GM21529 (cell line): Measurements from ENCODE around the gene KRTAP6-3.

ENCODE experiments used
- ATAC-seq: cut with Tn5 transposase; IDR thresholded peaks from one replicate; pipeline ENCODE4 v1.9.1; 2021; ENCODE audit not compliant: unreplicated experiment

The KRTAP6-3 gene

GRCh38 chr21:30625449-30626165, 33.4 kb downstream of the KRTAP6-3 start:
- ATAC-seq, result no peak

- ATAC-seq, result no peak
Observed at GRCh38 chr21:30628109-30628508, 35.9 kb downstream of the KRTAP6-3 start.

- no peak for ATAC-seq
Observed at GRCh38 chr21:30629200-30629599, 37.0 kb downstream of the KRTAP6-3 start.

GRCh38 chr21:30634906-30635305, 42.7 kb downstream of the KRTAP6-3 start, which contains the start of gene KRTAP20-2:
TSS of gene KRTAP20-2 (plus strand) at chr21:30635206. CDS start at chr21:30635264, 58 bp downstream.
- ATAC-seq, result no peak

- ATAC-seq, result no peak
Observed at GRCh38 chr21:30638686-30639085, 46.4 kb downstream of the KRTAP6-3 start.

- no peak for ATAC-seq
Observed at GRCh38 chr21:30642564-30642963, 50.3 kb downstream of the KRTAP6-3 start, which contains the start of gene KRTAP20-3. TSS of gene KRTAP20-3 (plus strand) at chr21:30642864.
